HG02623 (cell line): Measurements from ENCODE around the gene CYSTM1.
A peak's percentile ranks its signal among the peaks of the same experiment; 100 is the strongest.
"Not testable (repeated sequence)": the region's sequence is repeated elsewhere in the genome, so short reads cannot be mapped to it uniquely, and the experiment has no call there.

Experiments used
- ATAC-seq: cut with Tn5 transposase; IDR thresholded peaks from one replicate; pipeline ENCODE4 v1.9.1; 2021; ENCODE audit warnings: moderate library complexity; ENCODE audit not compliant: unreplicated experiment

The CYSTM1 gene

GRCh38 chr5:140148508-140148907 is 26.5 kb upstream of the CYSTM1 start:
- ATAC-seq: no peak

GRCh38 chr5:140150201-140150600 is 24.8 kb upstream of the CYSTM1 start:
- no peak for ATAC-seq

DNA sequence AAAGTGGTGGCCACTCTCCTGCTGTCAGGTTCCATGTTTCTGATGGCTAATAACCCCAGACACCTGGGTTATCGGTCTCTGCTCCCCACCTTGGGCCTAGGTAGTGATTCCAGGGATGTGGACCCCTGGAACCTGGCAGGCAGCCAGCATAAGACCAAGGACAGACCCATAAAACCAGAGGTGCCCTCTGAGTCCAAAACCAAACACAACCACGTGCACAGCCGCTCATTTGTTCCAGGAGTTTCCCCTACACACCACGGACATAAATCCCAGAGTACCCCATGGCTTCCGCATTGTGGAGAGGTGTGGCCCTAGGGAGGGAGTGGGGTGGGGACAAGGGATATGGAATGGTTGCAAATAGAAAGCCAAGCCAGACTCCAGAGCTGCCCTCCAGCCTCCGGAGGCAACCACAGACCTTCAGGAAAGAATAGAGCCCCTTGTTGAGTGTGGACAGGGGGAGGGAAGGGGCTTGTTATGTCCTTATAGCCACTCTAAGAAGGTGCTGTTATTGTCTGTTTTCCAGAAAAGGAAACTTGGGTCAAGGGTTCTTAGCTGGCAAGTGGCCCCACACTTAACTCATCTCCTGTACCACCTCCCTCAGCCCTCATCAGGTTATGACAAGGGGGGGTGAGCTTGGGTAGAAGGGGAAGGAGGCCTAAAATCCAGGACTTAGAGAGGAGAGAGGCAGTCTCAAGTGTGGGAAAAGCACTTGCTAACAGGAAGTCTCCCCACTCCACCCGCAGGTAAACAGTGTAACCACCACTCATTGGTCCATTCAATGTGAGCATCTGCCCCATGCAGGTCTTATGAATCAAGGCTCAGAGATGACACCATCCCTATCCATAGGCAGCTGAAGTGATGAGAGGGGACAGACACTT is 23.6 kb upstream of the CYSTM1 start:
- ATAC-seq: no peak

- no peak for ATAC-seq
These were observed 22.7 kb upstream of the CYSTM1 start for GRCh38 chr5:140152022-140152999.

DNA sequence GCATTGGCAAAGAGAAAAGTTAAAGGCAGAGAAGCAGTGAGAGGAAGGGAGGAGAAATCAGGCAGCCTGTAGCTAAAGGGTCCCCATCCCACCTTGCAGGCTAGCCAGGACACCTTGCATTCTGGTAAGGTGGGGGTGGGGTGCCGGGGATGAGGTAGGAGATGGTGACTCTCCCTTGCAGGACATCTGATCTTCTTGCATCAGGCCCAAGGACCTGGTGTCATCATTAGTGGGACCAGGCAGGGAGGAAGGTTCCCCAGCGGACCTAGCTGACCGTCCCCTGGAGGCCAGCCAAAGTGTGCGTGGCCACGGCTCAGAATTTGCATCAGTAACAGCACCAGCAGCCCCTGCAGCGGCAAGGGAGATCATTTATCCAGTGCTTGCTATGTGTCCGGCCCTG is 21.7 kb upstream of the CYSTM1 start:
- ATAC-seq: no peak

- ATAC-seq: no peak
These were observed 21.1 kb upstream of the CYSTM1 start for GRCh38 chr5:140153905-140154304.

DNA sequence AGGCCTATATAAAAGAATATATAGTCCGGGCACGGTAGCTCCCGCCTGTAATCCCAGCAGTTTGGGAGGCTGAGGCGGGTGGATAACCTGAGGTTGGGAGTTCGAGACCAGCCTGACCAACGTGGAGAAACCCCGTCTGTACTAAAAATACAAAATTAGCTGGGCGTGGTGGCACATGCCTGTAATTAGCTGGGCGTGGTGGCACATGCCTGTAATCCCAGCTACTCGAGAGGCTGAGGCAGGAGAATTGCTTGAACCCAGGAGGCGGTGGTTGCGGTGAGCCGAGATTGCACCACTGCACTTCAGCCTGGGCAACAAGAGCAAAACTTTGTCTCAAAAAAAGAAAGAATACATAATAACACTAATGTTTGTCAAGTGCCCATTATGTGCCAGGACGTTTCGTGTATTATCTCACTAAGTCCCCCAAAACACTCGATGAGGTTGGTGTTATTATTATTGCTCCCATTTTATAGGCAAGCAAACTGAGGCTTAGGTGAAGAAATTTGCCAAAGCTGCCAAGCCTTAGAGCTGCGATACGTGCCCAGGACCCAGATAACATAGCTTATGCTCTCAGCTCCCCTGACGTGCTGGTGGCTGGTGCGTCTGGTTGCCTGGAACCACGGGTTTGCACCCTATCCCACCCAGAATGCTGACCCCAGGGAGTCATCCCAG is 20.1 kb upstream of the CYSTM1 start:
- ATAC-seq: not testable (repeated sequence)

DNA sequence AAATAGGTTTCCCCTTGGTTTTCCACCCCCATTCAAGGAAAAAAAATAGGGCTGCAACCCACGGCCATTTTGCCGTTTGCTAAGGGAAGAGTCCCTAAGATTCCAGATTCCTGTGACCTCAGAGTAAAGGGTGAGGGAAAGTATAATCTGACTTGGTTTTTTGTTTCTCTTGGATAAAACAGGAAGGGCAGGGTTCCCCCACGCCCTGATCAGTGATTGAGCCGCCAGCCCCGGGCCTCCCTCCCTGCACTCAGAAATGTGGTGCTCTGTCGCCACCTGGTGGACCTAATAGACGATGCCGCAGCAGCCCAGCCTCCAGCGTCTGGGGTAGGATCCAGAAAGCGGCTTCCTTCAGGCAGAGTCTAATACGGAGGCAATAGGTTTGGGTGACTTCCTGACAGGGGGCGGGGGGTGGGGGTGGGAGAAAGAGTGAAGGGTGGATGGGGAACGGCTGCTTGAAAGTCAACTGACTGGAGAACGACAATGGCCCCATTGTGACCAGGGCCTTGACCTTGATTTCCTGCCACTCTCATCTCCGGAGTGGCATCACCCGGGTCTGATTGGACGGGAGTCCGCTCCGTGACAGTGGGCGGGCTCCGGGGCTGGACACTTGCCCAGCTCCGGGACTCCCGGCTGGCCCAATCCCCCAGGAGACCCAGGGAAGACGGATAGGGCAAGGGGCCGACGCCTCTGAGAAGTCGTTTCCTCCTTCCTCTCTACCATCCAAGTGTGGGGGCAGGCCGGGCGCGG is 17.8 kb upstream of the CYSTM1 start:
- ATAC-seq: peak; percentile 97

- ATAC-seq: no peak
These were observed 15.7 kb upstream of the CYSTM1 start for GRCh38 chr5:140159014-140159927.

DNA sequence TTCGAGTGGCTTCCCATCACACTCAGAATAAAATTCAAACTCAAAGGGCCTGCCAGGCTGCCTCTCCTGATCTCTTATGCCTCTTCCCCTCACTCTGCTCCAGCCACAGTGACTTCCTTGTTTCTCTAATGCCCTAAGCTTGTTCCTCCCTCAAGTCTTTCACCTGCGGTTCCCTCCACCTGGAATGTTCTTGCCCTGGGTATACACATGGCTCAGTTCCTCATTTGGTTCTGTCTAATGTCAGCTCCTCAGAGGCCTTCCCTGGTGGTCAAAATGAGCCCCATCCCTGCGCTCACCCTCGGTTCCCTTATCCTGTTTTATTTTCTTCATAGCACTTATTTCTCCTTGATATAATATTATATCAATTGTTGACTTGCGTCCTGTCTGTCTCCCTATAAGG is 12.7 kb upstream of the CYSTM1 start:
- no peak for ATAC-seq

DNA sequence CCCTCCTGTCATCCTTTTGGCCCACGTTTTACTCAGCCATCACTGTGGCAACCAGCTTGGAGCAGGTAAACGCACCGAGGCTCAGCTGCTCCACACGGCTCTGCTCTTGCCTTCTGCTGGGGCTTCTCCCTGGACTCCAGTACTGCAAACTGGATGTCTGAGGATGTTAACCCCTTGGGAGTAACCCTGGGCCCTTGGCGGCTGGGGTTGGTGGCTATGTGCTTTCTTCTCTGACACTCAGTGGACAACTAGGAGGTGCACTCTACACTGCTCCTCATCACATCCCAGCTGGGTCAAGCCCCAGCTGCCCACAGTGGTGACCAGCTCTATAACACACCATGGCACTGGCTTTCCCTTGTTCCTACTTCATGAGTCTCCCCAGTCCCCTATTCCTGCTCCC is 12.2 kb upstream of the CYSTM1 start:
- ATAC-seq: no peak

- no peak for ATAC-seq
These were observed 9.7 kb upstream of the CYSTM1 start for GRCh38 chr5:140165101-140165922.

DNA sequence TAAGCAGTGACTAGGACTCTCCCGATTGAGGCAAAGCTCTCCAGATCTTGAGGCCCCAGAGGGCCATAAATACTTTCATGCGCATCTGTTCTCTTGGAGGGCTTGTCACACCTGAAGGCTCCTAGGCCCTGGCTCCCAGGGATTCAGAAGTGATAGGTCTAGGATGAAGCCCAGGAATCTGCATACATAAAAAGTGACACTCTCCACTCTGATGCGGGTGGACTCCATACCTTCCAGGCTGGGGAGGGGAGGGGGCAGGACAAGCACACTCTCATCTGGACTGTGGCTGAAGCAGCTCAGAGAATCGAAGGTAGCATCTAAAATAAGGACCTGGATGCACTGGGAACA is 9.1 kb upstream of the CYSTM1 start:
- no peak for ATAC-seq

DNA sequence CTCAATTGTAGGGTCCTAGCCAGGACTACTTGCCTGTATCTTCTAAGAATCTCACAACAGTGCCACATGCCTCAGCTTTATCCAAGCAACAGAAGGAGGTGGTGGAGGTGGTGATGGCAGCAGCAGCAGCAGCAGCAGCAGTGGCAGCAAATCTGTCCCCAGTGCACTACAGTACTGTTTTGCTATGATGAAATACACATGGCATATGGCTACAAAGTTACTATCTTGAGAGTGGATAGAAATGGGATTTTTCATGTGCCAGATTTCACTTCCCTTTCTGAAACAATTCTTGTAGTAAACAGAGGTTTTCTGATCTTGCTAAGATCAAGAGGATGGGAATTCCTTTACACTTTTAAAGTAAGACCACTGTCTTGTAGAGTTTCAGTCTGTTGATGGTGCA is 8.1 kb upstream of the CYSTM1 start:
- no peak for ATAC-seq

- no peak for ATAC-seq
These were observed 6.6 kb upstream of the CYSTM1 start for GRCh38 chr5:140168371-140168770.

- ATAC-seq: no peak
These were observed 5.6 kb upstream of the CYSTM1 start for GRCh38 chr5:140169410-140169809.

DNA sequence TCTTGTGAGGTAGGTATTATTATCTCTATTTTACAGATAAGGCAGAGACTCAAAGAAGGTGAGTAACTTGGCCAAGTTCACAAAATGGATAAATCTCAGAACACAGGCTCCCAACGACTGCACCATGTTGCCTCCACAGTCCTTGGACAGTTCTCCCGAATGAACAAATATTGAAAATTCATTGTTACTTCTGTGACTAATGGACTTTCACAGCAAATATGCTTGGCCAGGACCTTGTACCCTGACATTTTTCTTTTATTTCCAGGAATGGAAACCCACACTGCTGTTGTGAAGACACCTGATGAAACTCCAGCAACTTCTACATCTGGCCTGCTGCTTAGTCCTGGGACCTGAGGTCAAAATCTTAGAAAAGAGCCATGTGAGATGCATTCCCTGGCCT is 2.5 kb upstream of the CYSTM1 start:
- no peak for ATAC-seq

GRCh38 chr5:140174014-140174413 is 974 bp upstream of the CYSTM1 start:
- no peak for ATAC-seq
